Neural crest cell (in vitro differentiated cells): Measurements from ENCODE around the gene SORCS2. TPM values are rescaled to one million over a fixed set of nuclear protein-coding genes. Genes with fewer than 3 reads are reported as not detected.
A peak's percentile ranks its signal among the peaks of the same experiment; 100 is the strongest.

Experiments used
- DNase-seq: peaks from one replicate; pipeline ENCODE4 v3.0.0; 2021; ENCODE audit warnings: low read depth, mixed read lengths, low spot score
- H3K27ac Mint-ChIP-seq: one replicate; pipeline ENCODE4 v1.8.0; 2021; ENCODE audit warnings: mild to moderate bottlenecking, mixed read lengths; ENCODE audit not compliant: unreplicated experiment
- H3K27me3 Mint-ChIP-seq: 2 replicates; pipeline ENCODE4 v1.8.0; 2021; ENCODE audit warnings: low read depth, mild to moderate bottlenecking, mixed read lengths
- H3K36me3 Mint-ChIP-seq: 2 replicates; pipeline ENCODE4 v1.8.0; 2021; ENCODE audit warnings: low read depth, mild to moderate bottlenecking, mixed read lengths
- H3K4me1 Mint-ChIP-seq: 2 replicates; pipeline ENCODE4 v1.8.0; 2021; ENCODE audit warnings: mixed read lengths
- H3K4me3 Mint-ChIP-seq: one replicate; pipeline ENCODE4 v1.8.0; 2021; ENCODE audit warnings: mild to moderate bottlenecking, mixed read lengths
- H3K9me3 Mint-ChIP-seq: 2 replicates; pipeline ENCODE4 v1.8.0; 2021; ENCODE audit warnings: mixed read lengths
- CTCF ChIP-seq: fragments of 200-600 bp; sonication (generic); conservative IDR thresholded peaks from 2 replicates; pipeline ENCODE4 v1.5.0; 2021; ENCODE audit warnings: antibody characterized with exemption, mild to moderate bottlenecking
- total RNA-seq: library from RNA; stranded (reverse); gene quantifications from 2 replicates; pipeline ENCODE4 v1.2.1, GENCODE V29; 2021

Gene SORCS2
- total RNA-seq, 1 donor from 2014 or later = 1.1 TPM

DNA sequence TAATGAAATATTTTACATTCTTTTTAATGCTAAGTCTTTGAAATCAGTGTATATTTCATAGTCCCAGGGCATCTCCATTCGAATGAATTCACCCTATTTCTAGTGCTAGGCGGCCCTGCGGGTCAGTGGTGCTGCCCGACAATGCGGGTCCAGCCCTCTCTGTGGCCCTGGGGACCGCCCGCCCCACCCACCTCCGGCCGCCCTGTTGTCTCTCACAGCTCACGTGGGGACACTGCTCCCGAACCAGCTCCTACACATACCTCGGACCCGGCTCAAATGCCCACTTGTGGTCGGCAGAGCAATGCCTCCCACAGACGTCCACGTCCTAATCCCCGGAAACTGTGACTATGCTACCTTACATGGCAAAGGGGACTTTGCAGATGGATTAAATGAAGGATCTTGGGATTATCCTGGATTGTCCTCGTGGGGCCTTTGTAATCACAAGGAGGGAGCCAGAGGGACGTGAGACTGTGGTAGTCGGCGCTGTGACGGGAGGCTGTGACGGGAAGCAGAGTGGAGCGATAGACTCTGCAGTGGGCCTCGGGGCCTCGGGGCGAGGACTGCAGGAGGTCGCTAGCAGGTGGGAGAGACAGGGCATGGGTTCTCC lies 334.7 kb downstream of the SORCS2 start:
- Mint-ChIP-seq H3K9me3 (no peaks in the 10 kb centered on the region), H3K4me3 (no peak overlapping the region), H3K27ac (no peak overlapping the region), H3K36me3 (no peaks in the 10 kb centered on the region), H3K27me3 (peaks cover 8% of the 10 kb centered on the region), H3K4me1 (peaks cover 7% of the 10 kb centered on the region)
- no peak for TF ChIP-seq CTCF
- no peak for DNase-seq

DNA sequence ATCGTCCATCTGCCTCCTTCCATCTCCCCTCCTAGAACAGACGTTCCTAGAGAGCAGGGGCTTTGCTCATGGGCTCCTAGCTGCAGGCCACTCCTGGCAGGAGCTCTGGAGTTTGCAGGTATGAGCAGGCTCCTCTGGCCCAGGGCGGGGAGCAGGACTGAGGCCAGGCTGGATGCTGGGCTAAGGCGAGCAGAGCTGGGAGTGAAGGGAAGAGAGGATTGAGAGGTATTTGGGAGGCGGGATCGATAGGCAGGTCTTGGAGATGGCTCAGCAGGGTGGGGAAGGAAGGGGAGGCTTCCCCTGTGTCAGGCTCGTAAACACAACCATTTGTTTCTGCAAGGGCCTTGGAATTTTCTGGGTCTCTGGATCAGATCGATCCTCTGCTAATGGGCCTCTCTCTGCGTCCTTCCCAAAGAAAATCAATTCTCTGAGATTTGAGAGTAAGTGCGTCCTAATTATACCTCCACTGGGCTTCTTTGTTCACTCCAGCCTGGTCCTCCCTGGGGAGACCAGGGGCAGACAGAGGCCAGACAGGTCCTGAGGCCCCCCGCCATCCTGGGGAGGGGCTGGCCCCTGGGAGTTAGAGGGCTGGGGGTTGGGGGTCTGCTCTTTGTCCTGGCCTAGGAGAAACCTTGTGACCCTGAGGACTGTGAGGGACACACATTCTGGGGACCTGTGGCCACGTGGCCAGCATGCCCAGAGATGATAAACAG lies 337.2 kb downstream of the SORCS2 start:
- H3K9me3 Mint-ChIP-seq = no peaks in the 10 kb centered on the region
- H3K4me1 Mint-ChIP-seq = peaks cover 7% of the 10 kb centered on the region
- no peak for TF ChIP-seq CTCF
- H3K27me3 Mint-ChIP-seq = no peaks in the 10 kb centered on the region
- H3K4me3 Mint-ChIP-seq = no peak overlapping the region
- H3K36me3 Mint-ChIP-seq = no peaks in the 10 kb centered on the region
- peak overlapping the region; percentile 98 for H3K27ac Mint-ChIP-seq
- no peak for DNase-seq

GRCh38 chr4:7530082-7530481 lies 337.7 kb downstream of the SORCS2 start:
- Mint-ChIP-seq H3K4me1 (peaks cover 7% of the 10 kb centered on the region), H3K4me3 (no peak overlapping the region), H3K9me3 (no peaks in the 10 kb centered on the region), H3K27ac (peak overlapping the region; percentile 91), H3K36me3 (no peaks in the 10 kb centered on the region), H3K27me3 (no peaks in the 10 kb centered on the region)
- no peak for DNase-seq
- TF ChIP-seq CTCF = no peak

GRCh38 chr4:7530932-7531639 lies 338.7 kb downstream of the SORCS2 start:
- H3K4me3 Mint-ChIP-seq = no peak overlapping the region
- DNase-seq = no peak
- no peaks in the 10 kb centered on the region for H3K36me3 Mint-ChIP-seq
- no peaks in the 10 kb centered on the region for H3K27me3 Mint-ChIP-seq
- peaks cover 7% of the 10 kb centered on the region for H3K4me1 Mint-ChIP-seq
- no peak for TF ChIP-seq CTCF
- no peaks in the 10 kb centered on the region for H3K9me3 Mint-ChIP-seq
- H3K27ac Mint-ChIP-seq = no peak overlapping the region

GRCh38 chr4:7531640-7531994 lies 339.3 kb downstream of the SORCS2 start:
- TF ChIP-seq CTCF = no peak
- Mint-ChIP-seq H3K4me3 (no peak overlapping the region), H3K27me3 (no peaks in the 10 kb centered on the region), H3K36me3 (no peaks in the 10 kb centered on the region), H3K4me1 (peaks cover 7% of the 10 kb centered on the region), H3K27ac (no peak overlapping the region), H3K9me3 (no peaks in the 10 kb centered on the region)
- no peak for DNase-seq
